ENCODE results near the gene NME4. TPM values are rescaled to one million over a fixed set of nuclear protein-coding genes. Genes with fewer than 3 reads are reported as not detected.

NME4 gene
- total and polyA plus RNA-seq, 2 donors (not counting 1 experiment from before 2014, with no cell fraction given), result 48.7 to 61.9 TPM

DNA sequence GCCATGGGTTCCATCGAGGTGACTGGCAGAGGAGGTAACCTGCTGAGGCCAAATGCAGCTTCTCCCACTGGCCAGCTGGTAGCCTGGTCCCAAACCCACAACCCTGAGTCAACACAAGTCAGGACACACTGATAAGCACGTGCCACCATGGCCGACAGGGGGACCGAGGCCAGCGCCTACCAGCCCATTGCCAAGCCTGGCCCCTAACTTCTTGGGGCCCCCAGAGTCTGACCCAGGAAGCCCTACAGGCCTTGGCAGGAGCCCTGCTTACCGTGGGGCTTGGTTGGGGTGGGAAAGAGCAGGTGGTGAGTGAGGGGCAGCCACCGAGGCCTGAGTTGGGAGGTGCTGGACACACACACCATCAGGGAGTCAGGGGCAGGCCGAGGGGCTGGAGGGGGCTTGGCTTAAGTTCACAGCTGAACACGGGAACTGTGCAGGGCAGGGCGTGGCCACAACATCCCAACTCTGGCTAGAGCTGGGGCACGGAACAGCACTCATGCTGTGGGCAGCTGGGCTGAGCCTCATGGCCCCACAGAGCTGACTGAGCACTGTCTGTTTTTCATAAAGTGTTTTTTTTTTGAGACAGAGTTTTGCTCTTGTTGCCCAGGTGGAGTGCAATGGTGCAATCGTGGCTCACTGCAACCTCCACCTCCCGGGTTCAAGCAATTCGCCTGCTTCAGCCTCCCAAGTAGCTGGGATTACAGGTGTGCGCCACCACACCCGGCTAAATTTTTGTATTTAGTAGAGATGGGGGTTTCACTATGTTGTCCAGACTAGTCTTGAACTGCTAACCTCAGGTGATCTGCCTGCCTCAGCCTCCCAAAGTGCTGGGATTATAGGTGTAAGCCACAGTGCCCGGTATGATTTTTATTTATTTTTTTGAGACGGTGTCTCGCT is 32.2 kb upstream of the NME4 start:
- POLR2A ChIA-PET, result no interaction called here
- CTCF ChIA-PET, result interaction anchor here (0.6 to 1.6 kb wide), 3 partner anchors 247 to 258 kb away, joined by 3 to 9 read pairs (median 4); no protein-coding TSS in a partner anchor
- Histone ChIP-seq H3K36me3 (replicated peaks in 1 of 2; ENCODE audit: control extremely low read depth in 1 of 2, control insufficient read depth in 1 of 2, extremely low read depth in 1 of 2, insufficient read depth in 2 of 2, low read length in 1 of 2) (peaks cover 0 to 26% of the 10 kb centered on the region in 2 experiments), H3K79me2 (ENCODE audit: control insufficient read depth, insufficient read depth, low read length) (no peaks in the 10 kb centered on the region), H3K27ac (ENCODE audit: low read length in 2 of 2) (no peak overlapping the region), H2AFZ (ENCODE audit: insufficient read depth, low read depth, low read length, poor library complexity, severe bottlenecking) (no peak overlapping the region), H3K4me1 (ENCODE audit: control insufficient read depth in 2 of 2, insufficient read depth in 2 of 2, low read length in 2 of 2) (peaks cover 0 to 15% of the 10 kb centered on the region in 2 donors), H3K9me3 (ENCODE audit: control extremely low read depth in 1 of 3, control insufficient read depth in 2 of 3, insufficient read depth in 1 of 3, low read length in 2 of 3) (no peaks in the 10 kb centered on the region), H3K4me2 (replicated peaks; ENCODE audit: low read depth, low read length, poor library complexity, severe bottlenecking) (no peak overlapping the region), H3K4me3 (ENCODE audit: control extremely low read depth in 1 of 5, extremely low read depth in 1 of 5, insufficient read depth in 1 of 5, low read depth in 2 of 5, low read length in 4 of 5) (no peak overlapping the region), H4K20me1 (ENCODE audit: control insufficient read depth, insufficient read depth, low read length, poor library complexity, severe bottlenecking) (no peaks in the 10 kb centered on the region), H3K9ac (ENCODE audit: low read length) (no peak overlapping the region), H3K27me3 (replicated peaks in 1 of 4; ENCODE audit: control extremely low read depth in 1 of 4, control insufficient read depth in 3 of 4, insufficient read depth in 4 of 4, low read length in 3 of 4) (peaks cover 0 to 10% (median 0%) of the 10 kb centered on the region in 4 experiments)
- ATAC-seq (ENCODE audit: low read depth) (no peak), DNase-seq (no peak)
- no peak overlapping the region for H3K4me3 Mint-ChIP-seq
- intact Hi-C loops (cut with micrococcal nuclease), result no loop called here
- no peak overlapping the region for H3K27ac Mint-ChIP-seq
- H3K27me3 Mint-ChIP-seq, result peaks cover 5% of the 10 kb centered on the region
- WGBS (ENCODE audit: insufficient coverage), result 64% methylated on average over 16 of the region's 19 CpGs
- TF ChIP-seq, protein P1, sequence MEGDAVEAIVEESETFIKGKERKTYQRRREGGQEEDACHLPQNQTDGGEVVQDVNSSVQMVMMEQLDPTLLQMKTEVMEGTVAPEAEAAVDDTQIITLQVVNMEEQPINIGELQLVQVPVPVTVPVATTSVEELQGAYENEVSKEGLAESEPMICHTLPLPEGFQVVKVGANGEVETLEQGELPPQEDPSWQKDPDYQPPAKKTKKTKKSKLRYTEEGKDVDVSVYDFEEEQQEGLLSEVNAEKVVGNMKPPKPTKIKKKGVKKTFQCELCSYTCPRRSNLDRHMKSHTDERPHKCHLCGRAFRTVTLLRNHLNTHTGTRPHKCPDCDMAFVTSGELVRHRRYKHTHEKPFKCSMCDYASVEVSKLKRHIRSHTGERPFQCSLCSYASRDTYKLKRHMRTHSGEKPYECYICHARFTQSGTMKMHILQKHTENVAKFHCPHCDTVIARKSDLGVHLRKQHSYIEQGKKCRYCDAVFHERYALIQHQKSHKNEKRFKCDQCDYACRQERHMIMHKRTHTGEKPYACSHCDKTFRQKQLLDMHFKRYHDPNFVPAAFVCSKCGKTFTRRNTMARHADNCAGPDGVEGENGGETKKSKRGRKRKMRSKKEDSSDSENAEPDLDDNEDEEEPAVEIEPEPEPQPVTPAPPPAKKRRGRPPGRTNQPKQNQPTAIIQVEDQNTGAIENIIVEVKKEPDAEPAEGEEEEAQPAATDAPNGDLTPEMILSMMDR (IDR thresholded peaks at IDR 0.05), result no peak
- TF ChIP-seq EZH2 (IDR thresholded peaks at IDR 0.05; ENCODE audit: borderline replicate concordance, insufficient read depth, low read depth, low read length, poor library complexity, severe bottlenecking), result no peak
- H3K9me3 Mint-ChIP-seq (ENCODE audit: insufficient read depth), result no peaks in the 10 kb centered on the region
- peaks cover 9% of the 10 kb centered on the region for H3K4me1 Mint-ChIP-seq

DNA sequence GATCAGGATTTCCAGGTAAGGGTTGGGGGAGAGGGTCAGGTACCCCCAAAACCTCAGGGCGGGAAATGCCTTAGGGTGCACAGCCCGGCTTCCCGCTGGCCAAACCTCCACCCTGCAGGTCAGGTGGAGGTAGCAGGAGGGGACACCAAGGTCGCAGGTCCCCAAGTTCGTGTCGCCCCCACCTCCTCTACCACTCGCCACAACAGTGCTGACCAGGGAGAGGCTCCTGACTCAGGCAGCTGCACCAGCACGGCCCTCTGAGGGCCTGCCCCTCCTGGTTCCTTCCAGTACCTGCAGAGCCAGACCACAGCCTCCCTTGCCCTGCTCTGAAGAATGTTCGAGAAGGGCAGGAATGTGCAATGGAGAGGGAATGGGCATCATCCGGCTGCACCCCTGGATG is 30.5 kb upstream of the NME4 start:
- H3K9me3 Mint-ChIP-seq (ENCODE audit: insufficient read depth), result no peaks in the 10 kb centered on the region
- Histone ChIP-seq H3K9me3 (ENCODE audit: control extremely low read depth in 1 of 3, control insufficient read depth in 2 of 3, insufficient read depth in 1 of 3, low read length in 2 of 3) (no peaks in the 10 kb centered on the region), H3K27me3 (replicated peaks in 1 of 4; ENCODE audit: control extremely low read depth in 1 of 4, control insufficient read depth in 3 of 4, insufficient read depth in 4 of 4, low read length in 3 of 4) (peaks cover 0 to 10% (median 0%) of the 10 kb centered on the region in 4 experiments), H3K27ac (ENCODE audit: low read length in 2 of 2) (no peak overlapping the region), H2AFZ (ENCODE audit: insufficient read depth, low read depth, low read length, poor library complexity, severe bottlenecking) (no peak overlapping the region), H3K4me2 (replicated peaks; ENCODE audit: low read depth, low read length, poor library complexity, severe bottlenecking) (no peak overlapping the region), H3K79me2 (ENCODE audit: control insufficient read depth, insufficient read depth, low read length) (no peaks in the 10 kb centered on the region), H4K20me1 (ENCODE audit: control insufficient read depth, insufficient read depth, low read length, poor library complexity, severe bottlenecking) (no peaks in the 10 kb centered on the region), H3K36me3 (replicated peaks in 1 of 2; ENCODE audit: control extremely low read depth in 1 of 2, control insufficient read depth in 1 of 2, extremely low read depth in 1 of 2, insufficient read depth in 2 of 2, low read length in 1 of 2) (peaks cover 0 to 26% of the 10 kb centered on the region in 2 experiments), H3K4me1 (ENCODE audit: control insufficient read depth in 2 of 2, insufficient read depth in 2 of 2, low read length in 2 of 2) (peaks cover 6 to 26% of the 10 kb centered on the region in 2 donors), H3K4me3 (ENCODE audit: control extremely low read depth in 1 of 5, extremely low read depth in 1 of 5, insufficient read depth in 1 of 5, low read depth in 2 of 5, low read length in 4 of 5) (no peak overlapping the region), H3K9ac (ENCODE audit: low read length) (no peak overlapping the region)
- no peak overlapping the region for H3K4me3 Mint-ChIP-seq
- DNase-seq (no peak), ATAC-seq (ENCODE audit: low read depth) (no peak)
- H3K4me1 Mint-ChIP-seq, result peaks cover 18% of the 10 kb centered on the region
- ChIA-PET POLR2A (no interaction called here), CTCF (interaction anchor here (1.2 kb wide), 1 partner anchor 249 kb away, joined by 3 read pairs; no protein-coding TSS in a partner anchor)
- intact Hi-C loops (cut with micrococcal nuclease), result no loop called here
- TF ChIP-seq, protein P1 (IDR thresholded peaks at IDR 0.05), result no peak
- TF ChIP-seq EZH2 (IDR thresholded peaks at IDR 0.05; ENCODE audit: borderline replicate concordance, insufficient read depth, low read depth, low read length, poor library complexity, severe bottlenecking), result no peak
- WGBS (ENCODE audit: insufficient coverage), result 80% methylated on average over 6 of the region's 10 CpGs
- peaks cover 5% of the 10 kb centered on the region for H3K27me3 Mint-ChIP-seq
- H3K27ac Mint-ChIP-seq, result no peak overlapping the region
